Endothelial cell of umbilical vein (primary cell): ENCODE measurements around the gene SLC35G3. TPM values are rescaled to one million over a fixed set of nuclear protein-coding genes. Genes with fewer than 3 reads are reported as not detected.

Experiments used
- BruUV-seq: library from RNA; stranded (reverse); fragments of 400-500 nt; replicated peaks from 2 replicates; lab custom pipeline; 2021; lab: Mats Ljungman, UMichigan
- CTCF ChIA-PET: fragments of 300-600, 350-600 bp; sonication (Branson Sonifier 250); formaldehyde crosslinking; loops from one replicate; lab custom pipeline; 2021; ENCODE audit warnings: antibody characterized with exemption, inconsistent platforms; lab: Charles Lee
- POLR2A ChIA-PET: fragments of 300-600, 350-600 bp; sonication (Branson Sonifier 250); formaldehyde crosslinking; loops from one replicate; lab custom pipeline; 2021; ENCODE audit warnings: antibody characterized with exemption, inconsistent platforms; lab: Charles Lee
- DNase-seq: peaks from one replicate; pipeline ENCODE4 v3.0.0-alpha.2; 2011; ENCODE audit warnings: low read depth, low spot score
- FAIRE-seq: peaks from 2 replicates; lab custom pipeline; 2011; peaks lifted over from hg19 to GRCh38; lab: Jason Lieb, UNC
- H2AFZ ChIP-seq: 2 replicates; pipeline ENCODE4 v1.6.0; 2012; ENCODE audit warnings: low read depth, low read length, control low read depth, inconsistent platforms
- H3K27ac ChIP-seq: 2 replicates; pipeline ENCODE4 v1.5.1; 2011; ENCODE audit warnings: low read depth, mild to moderate bottlenecking, control low read depth, low read length, moderate library complexity; ENCODE audit not compliant: insufficient read depth
- H3K27me3 ChIP-seq, 2 experiments: 2 replicates each; pipeline versions ENCODE4 v1.6.0 to v1.6.1; 2011; ENCODE audit warnings: low read length in 2 of 2, mixed read lengths in 1 of 2; ENCODE audit not compliant: control insufficient read depth in 2 of 2, insufficient read depth in 2 of 2
- H3K36me3 ChIP-seq, 2 experiments: 2 replicates in 1 of 2; 3 replicates in 1 of 2; pipeline ENCODE4 v1.5.1; 2011; ENCODE audit warnings: low read length in 2 of 2, mild to moderate bottlenecking in 1 of 2, moderate library complexity in 1 of 2; ENCODE audit not compliant: control insufficient read depth in 2 of 2, insufficient read depth in 2 of 2; ENCODE audit errors: extremely low read depth in 1 of 2
- H3K4me1 ChIP-seq: 3 replicates; pipeline ENCODE4 v1.5.1; 2011; ENCODE audit warnings: mild to moderate bottlenecking, low read length; ENCODE audit not compliant: control insufficient read depth, insufficient read depth; ENCODE audit errors: extremely low read depth
- H3K4me2 ChIP-seq: 2 replicates; pipeline ENCODE4 v1.6.1; 2011; ENCODE audit warnings: low read length, control low read depth, mixed read lengths; ENCODE audit not compliant: insufficient read depth
- H3K4me3 ChIP-seq, 3 experiments: fragments of 200-600 bp in 1 of 3; sonication (generic), shearing (Covaris generic) in 1 of 3; replicated peaks in 1 of 3; 2 replicates each; pipeline ENCODE4 v1.5.1; 2011 to 2016; ENCODE audit warnings: control low read depth in 3 of 3, low read length in 3 of 3, mild to moderate bottlenecking in 2 of 3, inconsistent platforms in 1 of 3, low read depth in 1 of 3, moderate library complexity in 1 of 3; ENCODE audit not compliant: insufficient read depth in 1 of 3
- H3K79me2 ChIP-seq: 2 replicates; pipeline ENCODE4 v1.6.0; 2012; ENCODE audit warnings: low read length, inconsistent platforms; ENCODE audit not compliant: control insufficient read depth, insufficient read depth
- H3K9ac ChIP-seq: replicated peaks from 2 replicates; pipeline ENCODE3; 2011; ENCODE audit warnings: low read length, control low read depth; ENCODE audit not compliant: insufficient read depth; ENCODE audit errors: extremely low read depth
- H3K9me1 ChIP-seq: replicated peaks from 3 replicates; pipeline ENCODE4 v1.6.0; 2011; ENCODE audit warnings: mild to moderate bottlenecking, low read length; ENCODE audit not compliant: control insufficient read depth, insufficient read depth; ENCODE audit errors: extremely low read depth
- H3K9me3 ChIP-seq: replicated peaks from 2 replicates; pipeline ENCODE4 v1.5.1; 2012; ENCODE audit warnings: low read length, inconsistent platforms; ENCODE audit not compliant: control insufficient read depth, insufficient read depth
- H4K20me1 ChIP-seq: replicated peaks from 2 replicates; pipeline ENCODE3; 2011; ENCODE audit warnings: mild to moderate bottlenecking, low read length; ENCODE audit not compliant: control insufficient read depth, insufficient read depth; ENCODE audit errors: extremely low read depth
- CTCF ChIP-seq, 2 donors: IDR thresholded peaks; 1 replicate in 1 of 2; 2 replicates in 1 of 2; pipeline ENCODE4 v1.5.1; 2011; ENCODE audit warnings: low read length in 2 of 2, mild to moderate bottlenecking in 2 of 2, moderate library complexity in 2 of 2, control low read depth in 1 of 2, inconsistent platforms in 1 of 2, low read depth in 1 of 2; ENCODE audit not compliant: insufficient read depth in 1 of 2; ENCODE audit errors: extremely low read depth in 1 of 2
- FOS ChIP-seq: IDR thresholded peaks from 2 replicates; pipeline ENCODE4 v1.6.1; 2011; ENCODE audit warnings: mild to moderate bottlenecking, low read length, moderate library complexity, borderline replicate concordance; ENCODE audit not compliant: insufficient read depth
- GATA2 ChIP-seq: IDR thresholded peaks from 2 replicates; pipeline ENCODE4 v1.7.0; 2011; ENCODE audit warnings: low read depth, mild to moderate bottlenecking, moderate library complexity, mixed read lengths, low read length; ENCODE audit not compliant: insufficient read length, insufficient read depth
- JUN ChIP-seq: IDR thresholded peaks from 2 replicates; pipeline ENCODE4 v1.6.1; 2011; ENCODE audit warnings: borderline replicate concordance, low read depth; ENCODE audit not compliant: insufficient read length, insufficient read depth
- MYC ChIP-seq: IDR thresholded peaks from one replicate; pipeline ENCODE4 v1.6.1; 2011; ENCODE audit warnings: mild to moderate bottlenecking, low read depth, low read length
- POLR2A ChIP-seq: IDR thresholded peaks from 2 replicates; pipeline ENCODE4 v1.6.1; 2012; ENCODE audit warnings: low read depth, mild to moderate bottlenecking, control low read depth, low read length
- POLR2AphosphoS5 ChIP-seq: IDR thresholded peaks from 2 replicates; pipeline ENCODE4 v1.6.1; 2012; ENCODE audit warnings: low read depth, mild to moderate bottlenecking, control low read depth, low read length, moderate library complexity; ENCODE audit not compliant: insufficient read depth
- dilution Hi-C: fragments of 300-500 bp; cut with MboI; formaldehyde crosslinking; loops from one replicate; pipeline ENCODE4 v1.15.0; 2019; ENCODE audit warnings: low sequenced_read_pairs; ENCODE audit not compliant: extremely low pct_ligation_motif_present
- intact Hi-C: fragments of 100-400 bp; cut with micrococcal nuclease; formaldehyde crosslinking; loops from one replicate; pipeline ENCODE4 v1.10.0; 2022
- polyA plus RNA-seq, 4 experiments: library from polyadenylated mRNA; depleted of rRNA in 3 of 4; stranded (reverse) in 3 of 4; unstranded in 1 of 4; fragments of >200 nt; gene quantifications; 2 replicates each; pipeline versions ENCODE4 v1.2.1 to v1.2.3, GENCODE V29; 2011 to 2012; ENCODE audit warnings: missing spikeins in 1 of 4
- total RNA-seq: library from RNA; stranded (reverse); gene quantifications from 2 replicates; pipeline ENCODE4 v1.2.3, GENCODE V29; 2021

SLC35G3 gene
- total and polyA plus RNA-seq, 2 donors (not counting 3 experiments of a cell fraction or from before 2014, with no cell fraction given), result not detected

- no peak overlapping the region for H2AFZ ChIP-seq
Observed at GRCh38 chr17:35191001-35191695, 3.0 kb downstream of the SLC35G3 start.

More at GRCh38 chr17:35191001-35191695, 3.0 kb downstream of the SLC35G3 start:
- ChIA-PET POLR2A (no interaction called here), CTCF (interaction anchor here (0.8 to 1.2 kb wide), 2 partner anchors 10 to 348 kb away, joined by 3 to 4 read pairs; no protein-coding TSS in a partner anchor)
- intact Hi-C loops, result loop anchor here (2.0 kb wide), 1 partner anchor 52 kb away; the partner anchor contains the start of gene SLFN5
- H3K9me1 ChIP-seq, result no peaks in the 10 kb centered on the region
- H3K9me3 ChIP-seq, result no peaks in the 10 kb centered on the region
- DNase-seq (peak; percentile 31), FAIRE-seq (no peak)
- no peak for TF ChIP-seq POLR2AphosphoS5
- TF ChIP-seq JUN, result no peak
- no peak for TF ChIP-seq FOS
- no peak for TF ChIP-seq CTCF (IDR thresholded peaks at IDR 0.05; ENCODE audit: extremely low read depth in 1 of 2, insufficient read depth in 1 of 2, low read depth in 1 of 2, low read length in 2 of 2)
- peak; percentile 74 for TF ChIP-seq GATA2
- TF ChIP-seq MYC, result no peak
- no peak for TF ChIP-seq POLR2A
- H3K4me1 ChIP-seq, result peaks cover 5% of the 10 kb centered on the region
- no peak overlapping the region for H3K4me2 ChIP-seq
- no peaks in the 10 kb centered on the region for H3K27me3 ChIP-seq
- no peaks in the 10 kb centered on the region for H4K20me1 ChIP-seq
- no peak overlapping the region for H3K4me3 ChIP-seq
- dilution Hi-C loops, result no loop called here
- peak overlapping the region; percentile 35 for H3K27ac ChIP-seq
- no peaks in the 10 kb centered on the region for H3K36me3 ChIP-seq
- TSS peak; percentile 78 for BruUV-seq
- H3K9ac ChIP-seq, result no peak overlapping the region
- H3K79me2 ChIP-seq, result no peaks in the 10 kb centered on the region
